ENCODE measurements around the gene PIK3CD. TPM values are rescaled to one million over a fixed set of nuclear protein-coding genes. Genes with fewer than 3 reads are reported as not detected.
A peak's percentile ranks its signal among the peaks of the same experiment; 100 is the strongest.

Gene PIK3CD
- total RNA-seq, 1 experiment from 2014 or later: 23.1 TPM

DNA sequence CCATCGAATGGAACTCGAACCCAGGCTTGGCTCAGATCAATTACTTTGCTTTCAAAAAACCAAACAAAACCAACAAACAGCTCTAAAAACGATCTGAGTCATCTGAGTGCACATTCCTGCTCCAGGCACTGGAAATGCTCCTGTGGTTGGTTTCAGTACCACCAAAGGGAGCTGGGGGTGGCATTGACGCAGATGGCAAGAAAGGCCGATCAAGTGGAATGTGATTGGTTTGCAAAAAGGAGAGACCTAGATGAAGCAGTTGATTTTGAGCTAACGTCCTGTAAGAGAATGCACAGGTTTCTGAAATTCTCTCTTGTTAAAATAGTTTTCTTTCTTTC is 39.5 kb downstream of the PIK3CD start:
- H3K9me3 Mint-ChIP-seq: no peaks in the 10 kb centered on the region
- ATAC-seq (no peak), DNase-seq (ENCODE audit: low spot score) (no peak)
- no peaks in the 10 kb centered on the region for H3K36me3 Mint-ChIP-seq
- peaks cover 33% of the 10 kb centered on the region for H3K4me1 Mint-ChIP-seq
- peaks cover 40% of the 10 kb centered on the region for H3K27me3 Mint-ChIP-seq (ENCODE audit: low read depth)
- CTCF ChIA-PET: interaction anchor here (0.8 to 14.9 kb wide), 7 partner anchors 9 to 75 kb away, joined by 3 to 163 read pairs (median 4); no protein-coding TSS in a partner anchor
- no peak overlapping the region for H3K27ac Mint-ChIP-seq
- TF ChIP-seq MYBL2 (CRISPR knock-in tag; IDR thresholded peaks at IDR 0.05) (no peak), CBFB (CRISPR knock-in tag; IDR thresholded peaks at IDR 0.05; ENCODE audit: low read depth) (no peak), JUN (CRISPR knock-in tag; IDR thresholded peaks at IDR 0.05) (no peak), NFYB (CRISPR knock-in tag; conservative IDR thresholded peaks at IDR 0.05; ENCODE audit: low read depth) (no peak)
- TF ChIP-seq, protein P1, sequence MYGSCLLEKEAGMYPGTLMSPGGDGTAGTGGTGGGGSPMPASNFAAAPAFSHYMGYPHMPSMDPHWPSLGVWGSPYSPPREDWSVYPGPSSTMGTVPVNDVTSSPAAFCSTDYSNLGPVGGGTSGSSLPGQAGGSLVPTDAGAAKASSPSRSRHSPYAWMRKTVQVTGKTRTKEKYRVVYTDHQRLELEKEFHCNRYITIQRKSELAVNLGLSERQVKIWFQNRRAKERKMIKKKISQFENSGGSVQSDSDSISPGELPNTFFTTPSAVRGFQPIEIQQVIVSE (CRISPR knock-in tag; IDR thresholded peaks at IDR 0.05; ENCODE audit: borderline replicate concordance): no peak
- TF ChIP-seq, protein P2, sequence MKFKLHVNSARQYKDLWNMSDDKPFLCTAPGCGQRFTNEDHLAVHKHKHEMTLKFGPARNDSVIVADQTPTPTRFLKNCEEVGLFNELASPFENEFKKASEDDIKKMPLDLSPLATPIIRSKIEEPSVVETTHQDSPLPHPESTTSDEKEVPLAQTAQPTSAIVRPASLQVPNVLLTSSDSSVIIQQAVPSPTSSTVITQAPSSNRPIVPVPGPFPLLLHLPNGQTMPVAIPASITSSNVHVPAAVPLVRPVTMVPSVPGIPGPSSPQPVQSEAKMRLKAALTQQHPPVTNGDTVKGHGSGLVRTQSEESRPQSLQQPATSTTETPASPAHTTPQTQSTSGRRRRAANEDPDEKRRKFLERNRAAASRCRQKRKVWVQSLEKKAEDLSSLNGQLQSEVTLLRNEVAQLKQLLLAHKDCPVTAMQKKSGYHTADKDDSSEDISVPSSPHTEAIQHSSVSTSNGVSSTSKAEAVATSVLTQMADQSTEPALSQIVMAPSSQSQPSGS (CRISPR knock-in tag; IDR thresholded peaks at IDR 0.05; ENCODE audit: borderline replicate concordance, low read depth): no peak
- H3K4me3 Mint-ChIP-seq: peak overlapping the region; percentile 81; the same call in 1 of the 2 replicates
- POLR2A ChIA-PET: no interaction called here

DNA sequence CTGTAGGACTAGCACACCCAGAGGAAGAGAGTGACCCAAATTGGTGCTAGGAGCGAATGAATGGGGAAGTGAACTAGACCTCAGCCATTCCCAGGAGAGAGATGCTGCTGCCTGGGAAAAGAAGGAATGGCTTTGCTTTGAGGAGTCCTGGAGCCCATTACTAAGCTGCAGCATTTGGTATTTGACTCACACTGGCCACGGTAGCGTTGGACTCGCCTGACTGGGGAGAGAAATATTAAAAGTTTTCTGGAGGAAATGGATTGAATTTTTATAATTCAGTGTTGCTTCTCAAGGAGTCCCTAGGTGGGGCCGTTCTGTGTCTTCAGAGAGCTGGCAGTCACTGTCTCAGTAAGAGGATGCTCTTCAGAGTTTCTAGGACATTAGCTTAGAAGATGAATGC is 40.2 kb downstream of the PIK3CD start:
- POLR2A ChIA-PET: no interaction called here
- H3K36me3 Mint-ChIP-seq: no peaks in the 10 kb centered on the region
- DNase-seq (ENCODE audit: low spot score): no peak
- no peaks in the 10 kb centered on the region for H3K9me3 Mint-ChIP-seq
- no peak overlapping the region for H3K27ac Mint-ChIP-seq
- peaks cover 30% of the 10 kb centered on the region for H3K4me1 Mint-ChIP-seq
- H3K4me3 Mint-ChIP-seq: no peak overlapping the region
- TF ChIP-seq HMGA2 (CRISPR knock-in tag; IDR thresholded peaks at IDR 0.05) (no peak), TP53 (CRISPR knock-in tag; IDR thresholded peaks at IDR 0.05) (no peak), JUN (CRISPR knock-in tag; IDR thresholded peaks at IDR 0.05) (no peak), ZNF121 (CRISPR knock-in tag; IDR thresholded peaks at IDR 0.05) (no peak)
- TF ChIP-seq, protein P3, sequence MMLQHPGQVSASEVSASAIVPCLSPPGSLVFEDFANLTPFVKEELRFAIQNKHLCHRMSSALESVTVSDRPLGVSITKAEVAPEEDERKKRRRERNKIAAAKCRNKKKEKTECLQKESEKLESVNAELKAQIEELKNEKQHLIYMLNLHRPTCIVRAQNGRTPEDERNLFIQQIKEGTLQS (CRISPR knock-in tag; conservative IDR thresholded peaks at IDR 0.05): no peak
- CTCF ChIA-PET: interaction anchor here (0.7 to 14.9 kb wide), 5 partner anchors 23 to 235 kb away, joined by 3 to 163 read pairs (median 3); no protein-coding TSS in a partner anchor
- H3K27me3 Mint-ChIP-seq (ENCODE audit: low read depth): peaks cover 35% of the 10 kb centered on the region
- no peak for ATAC-seq

DNA sequence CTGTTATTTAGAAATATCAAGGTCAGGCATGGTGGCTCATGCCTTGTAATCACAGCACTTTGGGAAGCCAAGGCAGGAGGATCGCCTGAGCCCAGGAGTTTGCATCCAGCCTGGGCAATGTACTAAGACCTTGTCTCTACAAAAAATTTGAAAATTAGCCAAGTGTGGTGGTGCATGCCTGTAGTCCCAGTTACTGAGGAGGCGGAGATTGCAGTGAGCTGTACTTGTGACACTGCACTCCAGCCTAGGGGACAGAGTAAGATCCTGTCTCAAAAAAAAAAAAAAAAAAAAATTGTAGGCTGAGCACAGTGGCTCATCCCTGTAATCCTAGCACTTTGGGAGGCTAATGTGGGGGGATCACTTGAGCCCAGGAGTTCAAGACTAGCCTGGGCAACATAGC is 45.3 kb downstream of the PIK3CD start:
- ATAC-seq: no peak
- no peak overlapping the region for H3K27ac Mint-ChIP-seq
- H3K36me3 Mint-ChIP-seq: no peaks in the 10 kb centered on the region
- H3K4me3 Mint-ChIP-seq: no peak overlapping the region
- TF ChIP-seq SOX15 (CRISPR knock-in tag; IDR thresholded peaks at IDR 0.05): no peak
- TF ChIP-seq, protein P4, sequence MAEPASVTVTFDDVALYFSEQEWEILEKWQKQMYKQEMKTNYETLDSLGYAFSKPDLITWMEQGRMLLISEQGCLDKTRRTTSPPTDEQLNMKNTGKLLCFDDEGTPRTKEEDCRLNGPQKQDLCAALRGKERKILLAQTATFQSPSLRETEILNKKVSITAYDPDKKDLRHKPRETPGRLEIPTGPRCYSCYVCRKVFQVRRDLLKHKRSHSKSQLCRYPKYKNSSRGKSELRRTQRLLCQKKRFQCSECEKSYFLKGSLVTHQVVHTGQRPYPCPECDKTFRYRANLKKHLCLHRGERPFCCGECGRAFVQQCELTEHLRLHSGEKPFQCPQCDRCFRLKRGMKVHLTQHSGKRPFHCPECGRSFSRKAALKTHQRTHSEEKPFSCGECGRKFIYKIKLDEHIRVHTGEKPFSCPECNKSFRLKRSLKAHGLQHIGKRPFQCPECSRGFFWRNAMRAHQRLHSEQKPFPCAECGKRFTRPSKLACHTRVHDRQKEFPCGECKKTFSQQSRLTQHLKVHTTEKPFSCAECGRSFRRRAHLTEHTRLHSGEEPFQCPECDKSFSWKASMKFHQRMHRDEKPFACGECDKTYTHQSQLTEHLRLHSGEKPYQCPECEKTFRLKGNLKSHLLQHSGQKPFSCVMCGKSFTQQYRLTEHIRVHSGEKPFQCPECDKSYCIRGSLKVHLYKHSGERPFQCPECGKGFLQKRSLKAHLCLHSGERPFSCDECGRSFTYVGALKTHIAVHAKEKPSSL (CRISPR knock-in tag; conservative IDR thresholded peaks at IDR 0.05): no peak
- no peak for TF ChIP-seq ZNF263 (CRISPR knock-in tag; IDR thresholded peaks at IDR 0.05; ENCODE audit: low read depth)
- TF ChIP-seq GRHL2 (CRISPR knock-in tag; IDR thresholded peaks at IDR 0.05; ENCODE audit: insufficient replicate concordance, severe bottlenecking): no peak
- no peak for TF ChIP-seq NFYB (CRISPR knock-in tag; conservative IDR thresholded peaks at IDR 0.05; ENCODE audit: low read depth)
- TF ChIP-seq, protein P5, sequence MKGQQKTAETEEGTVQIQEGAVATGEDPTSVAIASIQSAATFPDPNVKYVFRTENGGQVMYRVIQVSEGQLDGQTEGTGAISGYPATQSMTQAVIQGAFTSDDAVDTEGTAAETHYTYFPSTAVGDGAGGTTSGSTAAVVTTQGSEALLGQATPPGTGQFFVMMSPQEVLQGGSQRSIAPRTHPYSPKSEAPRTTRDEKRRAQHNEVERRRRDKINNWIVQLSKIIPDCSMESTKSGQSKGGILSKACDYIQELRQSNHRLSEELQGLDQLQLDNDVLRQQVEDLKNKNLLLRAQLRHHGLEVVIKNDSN (CRISPR knock-in tag; IDR thresholded peaks at IDR 0.05): no peak
- TF ChIP-seq, protein P2 (CRISPR knock-in tag; IDR thresholded peaks at IDR 0.05; ENCODE audit: borderline replicate concordance, low read depth): no peak
- ChIA-PET CTCF (interaction anchor here (1.4 kb wide), 1 partner anchor 81 kb away, joined by 3 read pairs; no protein-coding TSS in a partner anchor), POLR2A (interaction anchor here (0.5 kb wide), 1 partner anchor 182 kb away, joined by 4 read pairs; no protein-coding TSS in a partner anchor)
- peaks cover 15% of the 10 kb centered on the region for H3K4me1 Mint-ChIP-seq
- DNase-seq (ENCODE audit: low spot score): no peak
- H3K9me3 Mint-ChIP-seq: no peaks in the 10 kb centered on the region
- no peaks in the 10 kb centered on the region for H3K27me3 Mint-ChIP-seq (ENCODE audit: low read depth)
